Measurements from ENCODE around the gene C19orf53.
A peak's percentile ranks its signal among the peaks of the same experiment; 100 is the strongest.
"Not testable (repeated sequence)": the region's sequence is repeated elsewhere in the genome, so short reads cannot be mapped to it uniquely, and the experiment has no call there.

Gene C19orf53

DNA sequence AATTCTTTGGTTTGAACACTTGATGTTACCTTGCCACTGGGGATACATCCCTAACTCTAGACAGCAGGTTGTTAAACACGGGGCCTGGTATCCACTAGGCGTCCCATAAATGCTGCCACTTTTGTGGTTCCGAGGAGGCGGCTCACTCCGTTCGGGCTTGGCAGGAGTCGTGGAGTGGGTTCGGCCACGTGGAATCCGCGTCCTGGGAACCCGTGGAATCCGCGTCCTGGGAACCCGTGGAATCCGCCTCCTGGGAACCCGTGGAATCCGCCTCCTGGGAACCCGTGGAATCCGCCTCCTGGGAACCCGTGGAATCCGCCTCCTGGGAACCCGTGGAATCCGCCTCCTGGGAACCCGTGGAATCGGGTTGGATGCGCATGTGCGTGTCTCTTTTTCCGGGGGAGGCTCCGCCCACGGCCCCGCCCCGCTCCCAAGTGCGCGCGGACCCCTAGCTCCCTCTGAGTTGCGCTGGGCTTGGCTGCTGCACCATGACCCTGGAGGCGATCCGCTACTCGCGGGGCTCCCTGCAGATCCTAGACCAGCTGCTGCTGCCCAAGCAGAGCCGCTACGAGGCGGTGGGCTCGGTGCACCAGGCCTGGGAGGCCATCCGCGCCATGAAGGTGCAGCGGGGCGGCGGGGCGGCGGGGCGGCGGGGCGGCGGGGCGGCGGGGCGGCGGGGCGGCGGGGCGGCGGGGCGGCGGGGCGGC is 10.0 kb upstream of the C19orf53 start, which contains the start of gene MRI1:
TSS of gene MRI1 (plus strand) at position 422 of the 707 bp plus-strand sequence. CDS start at position 489, 67 bp downstream.
- DNase-seq (ENCODE audit: low spot score), result peak; percentile 77

DNA sequence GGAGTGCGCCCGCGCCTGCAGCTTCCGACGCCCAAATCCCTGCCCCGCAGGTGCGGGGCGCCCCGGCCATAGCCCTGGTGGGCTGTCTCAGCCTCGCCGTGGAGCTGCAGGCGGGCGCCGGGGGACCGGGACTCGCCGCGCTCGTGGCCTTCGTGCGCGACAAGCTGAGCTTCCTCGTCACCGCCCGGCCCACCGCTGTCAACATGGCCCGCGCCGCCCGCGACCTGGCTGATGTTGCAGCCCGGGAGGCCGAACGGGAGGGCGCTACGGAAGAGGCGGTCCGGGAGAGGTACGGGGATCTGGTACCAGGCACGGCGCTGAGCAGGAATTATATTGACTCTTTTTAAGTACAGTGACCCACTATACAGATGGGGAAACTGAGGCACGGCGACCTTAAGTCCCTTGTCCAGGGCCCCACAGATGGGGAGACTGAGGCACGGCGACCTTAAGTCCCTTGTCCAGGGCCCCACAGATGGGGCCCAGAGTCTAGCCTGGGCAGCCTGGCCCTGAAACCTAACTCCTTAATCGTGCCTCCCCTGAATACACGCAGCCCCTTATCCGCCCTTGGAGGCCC is 9.3 kb upstream of the C19orf53 start:
- DNase-seq (ENCODE audit: low spot score), result no peak

DNA sequence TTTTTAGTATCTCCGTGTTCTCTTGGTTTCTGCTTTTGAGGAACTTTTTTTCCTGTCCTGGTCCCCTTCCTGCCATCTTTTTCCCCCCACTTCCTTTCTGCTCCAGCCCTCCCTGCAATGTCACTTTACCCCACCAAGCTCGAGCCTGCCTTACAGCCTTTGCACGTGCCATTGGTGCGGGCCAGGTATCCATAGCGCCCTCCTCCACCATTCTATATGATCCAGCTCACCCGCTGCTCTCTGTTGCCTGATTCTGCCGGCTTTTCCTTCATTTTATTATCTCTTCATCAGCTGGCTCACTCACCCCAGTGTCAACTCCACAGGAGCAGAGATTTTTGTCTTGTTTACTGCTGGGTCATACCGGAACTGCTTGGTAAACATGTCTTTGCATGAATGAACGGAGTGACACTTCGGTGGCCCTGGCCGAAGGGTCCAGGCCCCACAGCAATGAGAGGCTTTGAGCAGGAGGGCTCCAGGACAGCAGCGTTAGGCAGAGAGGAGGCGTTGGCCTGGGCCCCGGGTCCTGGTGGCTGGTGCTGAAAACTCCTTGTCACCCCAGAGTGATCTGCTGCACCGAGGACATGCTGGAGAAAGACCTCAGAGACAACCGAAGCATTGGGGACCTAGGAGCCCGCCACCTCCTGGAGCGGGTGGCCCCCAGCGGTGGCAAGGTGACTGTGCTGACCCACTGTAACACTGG is 8.7 kb upstream of the C19orf53 start:
- DNase-seq (ENCODE audit: low spot score), result no peak

DNA sequence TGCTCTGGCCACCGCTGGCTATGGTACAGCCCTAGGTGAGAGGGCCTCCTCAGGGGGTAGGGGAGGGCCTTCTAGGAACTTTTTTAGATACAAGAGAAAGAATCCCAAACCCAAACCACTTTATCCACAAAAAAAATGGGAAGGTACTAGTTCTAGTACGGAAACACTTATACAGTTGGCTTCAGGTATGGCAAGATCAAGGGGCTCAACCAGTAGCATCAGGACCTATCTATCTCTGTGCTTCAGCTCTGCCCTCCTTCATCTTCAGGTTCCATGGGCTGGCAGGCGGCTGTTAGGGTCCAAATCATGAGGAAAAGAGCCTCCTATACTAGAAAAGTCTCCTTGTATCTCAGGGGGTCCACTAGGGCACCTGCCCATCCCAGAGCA is 8.2 kb upstream of the C19orf53 start:
- no peak for DNase-seq (ENCODE audit: low spot score)

DNA sequence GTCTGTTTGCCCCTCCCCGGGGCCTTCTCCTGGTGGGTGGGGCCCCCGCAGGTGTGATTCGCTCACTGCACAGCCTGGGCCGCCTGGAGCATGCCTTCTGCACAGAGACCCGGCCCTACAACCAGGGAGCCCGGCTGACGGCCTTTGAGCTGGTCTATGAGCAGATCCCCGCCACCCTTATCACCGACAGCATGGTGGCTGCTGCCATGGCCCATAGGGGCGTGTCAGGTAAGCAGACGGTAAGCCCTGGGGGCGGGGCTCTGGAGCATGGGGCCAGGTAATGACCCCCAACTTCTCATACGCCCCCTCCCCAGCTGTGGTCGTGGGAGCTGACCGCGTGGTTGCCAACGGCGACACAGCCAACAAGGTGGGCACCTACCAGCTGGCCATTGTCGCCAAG is 5.7 kb upstream of the C19orf53 start:
- DNase-seq (ENCODE audit: low spot score), result no peak

DNA sequence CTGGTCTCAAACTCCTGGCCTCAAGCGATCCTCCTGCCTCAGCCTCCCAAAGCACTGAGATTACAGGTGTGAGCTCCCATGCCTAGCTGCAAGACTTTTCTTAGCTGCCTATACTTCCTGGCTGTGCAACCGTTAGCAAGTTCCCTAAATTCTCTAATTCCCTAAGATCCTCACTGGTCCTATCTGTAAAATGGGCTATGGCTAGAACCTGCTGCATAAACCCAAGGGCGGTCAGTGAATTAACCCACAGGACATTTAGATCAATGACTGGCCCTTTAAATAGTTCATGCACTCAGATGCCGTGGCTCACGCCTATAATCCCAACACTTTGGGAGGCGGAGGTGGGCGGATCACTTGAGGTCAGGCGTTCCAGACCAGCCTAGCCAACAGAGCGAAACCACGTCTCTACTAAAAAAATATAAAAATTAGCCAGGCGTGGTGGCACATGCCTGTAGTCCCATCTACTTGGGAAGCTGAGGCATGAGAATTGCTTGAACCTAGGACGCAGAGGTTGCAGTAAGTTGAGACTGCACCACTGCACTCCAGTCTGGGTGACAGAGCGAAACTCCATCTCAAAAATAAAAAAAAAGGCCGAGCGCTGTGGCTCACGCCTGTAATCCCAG is 4.1 kb upstream of the C19orf53 start:
- no peak for DNase-seq (ENCODE audit: low spot score)

DNA sequence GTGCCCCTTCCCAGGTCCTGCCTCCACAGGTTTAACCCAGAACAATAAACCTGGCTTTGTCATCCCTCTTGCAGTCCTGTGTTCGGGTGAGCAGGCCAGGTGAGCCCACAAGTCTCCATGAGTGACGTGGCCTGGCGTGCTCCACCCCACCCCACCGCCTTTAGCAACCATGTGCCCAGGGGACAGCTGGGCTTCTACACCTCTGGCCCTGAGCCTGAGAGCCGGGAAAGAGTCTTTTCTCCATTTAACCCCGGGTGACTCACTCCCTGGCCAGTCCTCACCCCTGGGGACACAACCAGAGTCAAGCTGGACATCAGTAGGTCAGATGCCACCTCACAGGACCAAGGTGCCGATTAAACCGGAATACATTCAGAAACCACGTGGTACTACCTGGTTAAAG is 4.1 kb downstream of the C19orf53 start:
- DNase-seq (ENCODE audit: low spot score), result no peak

DNA sequence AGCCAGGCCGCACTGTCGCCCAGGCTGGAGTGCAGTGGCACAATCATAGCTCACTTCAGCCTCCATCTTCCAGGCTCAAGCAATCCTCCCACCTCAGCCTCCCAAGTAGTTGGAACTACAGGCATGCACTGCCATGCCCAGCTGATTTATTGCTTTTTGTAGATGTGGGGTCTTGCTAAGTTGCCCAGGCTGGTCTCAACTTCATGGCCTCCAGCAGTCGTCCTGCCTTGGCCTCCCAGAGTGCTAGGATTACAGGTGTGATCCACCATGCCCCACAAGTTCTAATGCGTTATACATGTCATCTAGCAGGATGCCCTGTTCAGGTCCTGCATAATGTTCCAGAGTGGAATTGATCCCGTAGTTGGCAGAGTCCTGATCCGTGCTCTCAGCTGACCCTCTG is 4.6 kb downstream of the C19orf53 start:
- DNase-seq (ENCODE audit: low spot score), result no peak

DNA sequence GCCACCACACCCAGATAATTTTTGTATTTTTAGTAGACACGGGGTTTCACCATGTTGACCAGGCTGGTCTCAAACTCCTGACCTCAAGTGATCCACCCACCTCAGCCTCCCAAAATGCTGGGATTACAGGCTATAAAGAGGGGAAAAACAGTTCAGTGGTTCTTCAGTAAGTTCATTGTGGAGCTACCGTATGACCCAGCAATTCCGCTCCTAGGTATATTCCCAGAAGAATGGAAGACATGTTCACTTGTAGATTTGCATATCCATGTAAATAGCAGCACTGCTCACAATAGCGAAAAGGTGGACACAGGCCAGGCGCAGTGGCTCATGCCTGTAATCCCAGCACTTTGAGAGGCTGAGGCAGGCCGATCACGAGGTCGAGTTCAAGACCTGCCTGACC is 5.5 kb downstream of the C19orf53 start:
- not testable (repeated sequence) for DNase-seq (ENCODE audit: low spot score)

DNA sequence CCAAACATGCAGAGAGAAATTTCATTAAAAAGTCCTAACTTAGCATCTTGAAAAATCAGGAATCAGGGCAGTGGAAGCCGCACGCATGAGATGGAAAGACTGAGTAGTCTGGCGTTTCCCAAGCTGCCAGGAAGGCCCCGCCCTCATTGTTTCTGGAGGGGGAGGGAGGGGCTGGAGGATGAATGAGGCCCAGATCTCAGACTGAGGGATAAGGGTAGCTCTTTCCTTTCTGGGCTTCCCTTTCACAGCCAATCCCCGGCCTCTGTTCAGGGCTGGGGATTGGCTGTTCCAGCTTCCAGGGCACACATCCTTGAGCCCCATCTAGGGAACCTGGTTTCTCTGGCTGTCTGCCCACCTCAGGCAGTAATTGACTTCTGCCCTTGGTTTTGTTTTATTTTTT is 7.3 kb downstream of the C19orf53 start:
- no peak for DNase-seq (ENCODE audit: low spot score)

DNA sequence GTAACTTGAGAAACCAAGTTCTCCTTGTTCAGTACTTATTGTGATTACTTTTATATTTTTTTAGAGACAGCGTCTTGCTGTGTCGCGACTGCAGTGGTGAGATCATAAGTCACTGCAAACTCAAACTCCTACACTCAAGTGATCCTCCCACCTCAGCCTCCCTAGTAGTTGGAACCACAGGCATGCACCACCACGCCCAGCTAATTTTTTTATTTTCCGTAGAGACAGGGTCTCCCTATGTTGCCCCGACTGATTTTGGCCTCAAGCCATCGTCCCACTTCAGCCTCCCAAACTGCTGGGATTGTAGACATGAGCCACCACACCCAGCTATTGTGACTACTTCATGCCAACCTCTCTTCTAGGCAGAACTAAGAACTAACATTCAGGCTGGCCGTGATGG is 8.3 kb downstream of the C19orf53 start:
- DNase-seq (ENCODE audit: low spot score), result no peak

DNA sequence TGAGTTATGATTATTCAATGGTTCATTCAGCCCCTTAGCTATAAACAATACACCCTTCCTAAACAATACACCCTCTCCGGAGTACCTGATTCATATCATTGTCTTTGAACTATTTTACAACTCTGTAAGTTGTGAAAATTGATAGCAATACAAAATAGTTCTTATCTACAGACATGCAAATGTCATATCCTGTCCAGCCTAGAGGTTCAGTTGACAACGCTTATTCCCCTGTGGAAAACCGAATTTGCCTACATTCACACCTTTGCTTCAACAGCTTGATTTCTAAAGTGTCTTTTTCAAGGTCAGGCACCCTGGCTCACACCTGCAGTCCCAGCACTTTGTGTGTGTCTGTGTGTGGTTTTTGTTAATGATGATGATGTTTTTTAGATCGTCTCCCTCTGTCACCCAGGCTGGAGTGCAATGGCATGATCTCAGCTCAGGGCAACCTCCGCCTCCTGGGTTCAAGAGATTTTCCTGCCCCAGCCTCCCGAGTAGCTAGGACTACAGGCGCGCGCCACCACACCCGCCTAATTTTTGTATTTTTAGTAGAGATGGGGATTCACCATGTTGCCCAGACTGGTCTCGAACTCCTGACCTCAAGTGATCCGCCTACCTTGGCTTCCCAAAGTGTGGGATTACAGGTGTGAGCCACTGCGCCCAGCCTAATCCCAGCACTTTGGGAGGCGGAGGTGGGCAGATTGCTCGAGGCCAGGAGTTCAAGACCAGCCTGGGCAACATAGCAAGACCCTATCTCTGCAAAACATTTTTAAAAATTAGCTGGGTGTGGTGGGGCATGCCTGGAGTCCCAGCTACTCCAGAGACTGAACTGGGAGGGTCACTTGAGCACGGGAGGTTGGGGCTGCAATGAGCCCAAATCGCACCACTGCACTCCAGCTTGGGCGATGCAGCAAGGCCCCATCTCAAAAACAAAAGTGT is 9.6 kb downstream of the C19orf53 start:
- DNase-seq (ENCODE audit: low spot score), result no peak

DNA sequence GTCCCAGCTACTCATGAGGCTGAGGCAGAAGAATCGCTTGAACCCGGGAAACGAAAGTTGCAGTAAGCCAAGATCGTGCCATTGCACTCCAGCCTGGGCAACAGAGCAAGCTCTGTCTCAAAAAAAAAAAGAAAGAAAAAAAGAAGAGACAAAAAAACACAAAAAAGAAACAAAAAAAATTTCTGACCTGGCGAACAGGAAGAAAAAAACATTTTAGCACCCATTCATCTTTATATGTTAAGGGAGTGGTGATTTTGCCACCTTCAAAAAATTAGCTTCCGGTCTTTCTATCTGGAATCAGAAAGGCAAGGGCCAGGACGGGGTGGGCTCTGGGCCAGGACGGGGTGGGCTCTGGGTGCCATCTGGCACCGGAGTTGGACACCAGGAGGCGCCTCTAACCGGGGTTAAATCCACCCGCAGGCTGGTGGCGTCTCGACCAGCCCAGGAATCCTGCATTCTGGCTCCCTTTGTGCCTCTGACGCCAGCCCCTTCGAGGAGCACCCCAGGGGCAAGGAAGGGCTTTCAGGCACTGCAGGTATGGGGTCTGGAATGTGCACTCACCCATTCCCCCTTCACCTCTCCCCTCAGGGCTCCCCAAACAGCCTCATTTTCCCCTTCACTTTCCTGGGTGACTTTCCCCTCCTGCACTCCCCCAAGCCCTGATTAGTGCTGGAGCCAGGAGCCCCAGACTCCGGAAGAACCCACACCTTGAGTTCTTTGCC is 10.6 kb downstream of the C19orf53 start:
- DNase-seq (ENCODE audit: low spot score), result peak; percentile 47

DNA sequence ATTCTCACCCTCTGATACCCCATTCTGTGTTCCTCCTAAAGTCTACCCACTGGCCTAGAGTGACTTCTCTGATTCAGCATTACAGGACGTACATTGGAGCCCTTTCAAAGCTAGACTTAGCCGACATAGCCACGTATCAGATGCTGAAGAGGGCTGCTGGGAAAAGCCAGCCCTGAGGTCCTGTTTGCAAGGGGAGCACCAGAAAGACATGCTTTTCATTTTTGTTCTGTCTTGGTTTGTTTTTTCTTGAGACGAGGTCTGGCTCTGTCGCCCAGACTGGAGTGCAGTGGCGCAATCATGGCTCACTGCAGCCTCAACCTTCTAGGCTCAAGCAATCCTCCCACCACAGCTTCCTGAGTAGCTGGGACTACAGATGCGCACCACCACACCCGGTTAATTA is 14.7 kb downstream of the C19orf53 start:
- DNase-seq (ENCODE audit: low spot score), result no peak

DNA sequence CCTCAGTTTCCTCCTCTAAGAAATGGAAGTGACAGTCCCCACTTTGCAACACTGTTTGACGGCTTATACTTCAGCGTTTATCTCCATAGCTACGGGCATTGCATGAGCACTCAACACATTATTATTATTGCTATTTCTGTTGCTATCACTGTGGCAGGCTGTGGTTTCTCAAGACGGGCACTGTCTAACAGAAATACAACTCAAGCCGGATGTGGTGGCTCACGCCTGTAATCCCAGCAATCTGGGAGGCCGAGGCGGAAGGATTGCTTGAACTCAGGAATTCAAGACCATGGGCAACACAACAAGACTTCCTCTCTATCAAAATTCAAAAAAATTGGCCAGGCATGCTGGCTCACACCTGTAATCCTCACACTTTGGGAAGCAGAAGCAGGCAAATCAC is 16.1 kb downstream of the C19orf53 start:
- no peak for DNase-seq (ENCODE audit: low spot score)

DNA sequence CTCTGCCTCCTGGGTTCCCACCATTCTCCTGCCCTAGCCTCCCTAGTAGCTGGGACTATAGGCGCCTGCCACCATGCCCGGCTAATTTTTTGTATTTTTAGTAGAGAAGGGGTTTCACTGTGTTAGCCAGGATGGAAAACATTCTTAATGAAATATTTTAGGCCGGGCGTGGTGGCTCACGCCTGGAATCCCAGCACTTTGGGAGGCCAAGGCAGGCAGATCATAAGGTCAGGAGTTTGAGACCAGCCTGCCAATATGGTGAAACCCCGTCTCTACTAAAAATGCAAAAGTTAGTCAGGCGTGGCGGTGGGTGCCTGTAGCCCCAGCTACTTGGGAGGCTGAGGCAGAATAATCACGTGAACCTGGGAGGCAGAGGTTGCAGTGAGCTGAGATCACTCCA is 19.1 kb downstream of the C19orf53 start:
- not testable (repeated sequence) for DNase-seq (ENCODE audit: low spot score)

DNA sequence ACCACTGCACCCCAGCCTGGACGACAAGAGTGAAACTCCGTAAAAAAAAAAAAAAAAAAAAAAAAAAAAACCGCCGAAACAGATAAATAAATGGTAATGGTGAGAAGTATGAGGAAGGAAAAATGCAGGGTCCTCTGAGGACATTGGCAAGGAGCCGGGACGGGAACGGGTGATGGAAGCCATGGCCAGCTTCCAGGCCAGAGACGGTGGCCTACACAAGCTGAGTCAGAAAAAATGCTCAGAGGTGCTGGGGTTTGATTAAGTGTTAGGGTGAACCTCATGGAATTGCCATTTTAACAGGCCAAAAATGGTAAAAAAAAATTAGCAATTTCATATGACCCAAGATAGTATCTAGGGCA is 20.1 kb downstream of the C19orf53 start:
- no peak for DNase-seq (ENCODE audit: low spot score)

DNA sequence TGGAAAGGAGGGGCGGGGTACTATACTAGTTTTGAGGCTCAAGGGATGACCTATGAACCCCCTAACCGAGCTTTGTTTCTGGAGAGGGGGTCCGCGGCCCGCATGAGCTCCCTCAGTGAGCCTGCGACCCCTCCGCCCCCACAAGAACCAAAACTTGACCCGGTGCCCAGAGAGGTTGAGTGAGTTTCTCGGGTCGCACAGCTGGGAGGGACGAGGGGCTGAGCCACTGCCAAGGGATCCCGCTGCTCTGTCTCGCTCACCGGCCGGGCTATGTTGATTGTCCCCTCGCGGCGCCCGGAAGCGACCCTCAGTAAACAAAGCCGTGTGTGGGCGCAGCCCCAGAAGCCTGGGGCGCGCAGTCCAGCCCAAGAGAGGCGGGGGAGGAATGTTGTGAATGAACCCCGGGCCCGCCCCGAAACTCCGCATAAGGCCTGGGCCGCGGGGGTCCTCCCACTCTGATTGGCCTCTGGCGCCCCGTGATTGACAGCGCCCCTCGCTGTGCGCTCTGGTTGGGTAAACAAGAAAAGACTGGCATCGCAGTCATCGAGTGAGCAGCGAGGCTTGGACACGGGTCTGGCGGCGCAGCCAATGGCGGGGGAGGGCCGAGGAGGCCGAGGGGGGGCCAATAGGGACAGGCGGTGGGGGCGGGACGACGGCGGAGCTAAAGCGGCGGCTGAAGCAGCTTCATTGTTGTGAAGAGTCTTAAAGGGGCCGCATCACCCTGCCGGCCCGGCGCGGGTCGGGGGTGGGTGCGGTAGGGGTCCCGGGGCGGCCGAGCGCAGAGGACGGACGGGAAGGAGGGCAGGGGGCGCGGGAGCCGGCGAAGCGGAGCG is 20.7 kb downstream of the C19orf53 start, which contains the start of gene ZSWIM4:
TSS of gene ZSWIM4 (plus strand) at position 687 of the 833 bp plus-strand sequence. CDS start 206 bp downstream, outside the sequence.
- DNase-seq (ENCODE audit: low spot score), result peak; percentile 98

DNA sequence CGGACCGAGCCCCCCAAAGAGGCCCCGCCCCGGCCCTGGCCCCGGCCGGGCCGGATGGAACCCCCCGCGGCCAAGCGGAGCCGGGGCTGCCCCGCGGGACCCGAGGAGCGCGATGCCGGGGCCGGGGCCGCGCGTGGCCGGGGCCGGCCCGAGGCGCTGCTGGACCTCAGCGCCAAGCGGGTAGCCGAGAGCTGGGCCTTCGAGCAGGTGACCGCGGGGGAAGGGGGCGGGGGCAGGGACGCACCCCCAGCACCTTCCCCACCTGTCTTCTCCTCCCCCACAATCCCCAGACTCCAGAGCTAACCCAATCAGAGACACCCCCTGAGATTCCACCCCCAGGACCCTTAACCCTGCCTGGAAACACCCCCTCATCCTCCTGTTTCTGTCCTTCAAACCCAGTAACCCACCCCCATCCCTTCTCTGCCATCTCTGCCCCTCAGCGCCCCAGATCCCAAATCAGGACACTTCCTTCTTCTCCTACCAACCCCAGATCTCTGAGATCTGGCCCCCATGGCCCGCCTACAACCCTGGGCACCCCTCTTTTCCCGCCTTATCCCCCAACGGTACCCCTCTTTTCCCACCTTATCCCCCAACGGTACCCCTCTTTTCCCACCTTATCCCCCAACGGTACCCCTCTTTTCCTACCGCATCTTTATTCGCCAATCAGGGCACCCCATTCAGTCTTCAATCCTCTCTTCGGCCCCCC is 21.5 kb downstream of the C19orf53 start:
- DNase-seq (ENCODE audit: low spot score), result no peak

All from putamen (tissue), 1 donor.